Effector memory CD4-positive, alpha-beta T cell (primary cell): ENCODE measurements around the gene KIFC3.
"Not testable (repeated sequence)": the region's sequence is repeated elsewhere in the genome, so short reads cannot be mapped to it uniquely, and the experiment has no call there.

Experiments
- DNase-seq, 3 donors: peaks; one replicate each; pipeline ENCODE4 v3.0.0-alpha.2; 2020
- H3K27ac ChIP-seq: 2 replicates; pipeline ENCODE4 v1.7.0; 2013; ENCODE audit warnings: mild to moderate bottlenecking, low read length, moderate library complexity; ENCODE audit not compliant: insufficient read depth, poor library complexity, severe bottlenecking
- H3K27me3 ChIP-seq: replicated peaks from 2 replicates; pipeline ENCODE4 v1.7.0; 2013; ENCODE audit warnings: mild to moderate bottlenecking, low read length; ENCODE audit not compliant: insufficient read depth, control insufficient read depth, poor library complexity, severe bottlenecking
- H3K36me3 ChIP-seq: 2 replicates; pipeline ENCODE4 v1.7.0; 2013; ENCODE audit warnings: mild to moderate bottlenecking, low read length, moderate library complexity; ENCODE audit not compliant: control insufficient read depth, insufficient read depth
- H3K4me1 ChIP-seq: 2 replicates; pipeline ENCODE4 v1.7.0; 2013; ENCODE audit warnings: low read length, mild to moderate bottlenecking; ENCODE audit not compliant: control insufficient read depth, insufficient read depth, poor library complexity, severe bottlenecking
- H3K4me3 ChIP-seq: 2 replicates; pipeline ENCODE4 v1.7.0; 2013; ENCODE audit warnings: low read length, low read depth, mild to moderate bottlenecking; ENCODE audit not compliant: insufficient read depth, poor library complexity, severe bottlenecking
- H3K9me3 ChIP-seq: 2 replicates; pipeline ENCODE4 v1.7.0; 2013; ENCODE audit warnings: mild to moderate bottlenecking, low read length, moderate library complexity; ENCODE audit not compliant: control insufficient read depth

Gene KIFC3

GRCh38 chr16:57747496-57747895 lies 54.8 kb downstream of the KIFC3 start:
- Histone ChIP-seq H3K27ac (no peak overlapping the region), H3K9me3 (no peaks in the 10 kb centered on the region), H3K4me1 (no peaks in the 10 kb centered on the region), H3K4me3 (no peak overlapping the region), H3K36me3 (peaks cover 17% of the 10 kb centered on the region), H3K27me3 (no peaks in the 10 kb centered on the region)
- DNase-seq: no peak

DNA sequence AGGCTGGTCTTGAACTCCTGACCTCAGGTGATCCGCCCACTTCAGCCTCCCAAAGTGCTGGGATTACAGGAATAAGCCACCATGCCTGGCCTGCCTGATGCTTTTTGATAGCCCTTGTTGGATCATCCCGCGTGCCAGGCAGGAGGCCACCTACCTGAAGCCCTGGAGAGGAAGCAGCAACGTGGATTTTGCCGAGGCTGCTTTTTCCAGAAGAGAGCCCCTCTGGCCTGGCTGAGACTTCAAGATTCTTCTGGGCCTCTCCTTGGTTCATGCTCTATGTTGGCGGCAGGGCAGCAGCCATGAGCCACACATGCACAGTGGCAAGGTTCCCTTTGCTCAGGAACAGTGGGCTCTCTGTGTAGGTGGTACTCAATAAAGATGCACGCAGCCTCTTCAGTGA lies 55.2 kb downstream of the KIFC3 start:
- no peak for DNase-seq
- peaks cover 19% of the 10 kb centered on the region for H3K36me3 ChIP-seq
- H3K4me1 ChIP-seq: no peaks in the 10 kb centered on the region
- no peak overlapping the region for H3K4me3 ChIP-seq
- no peaks in the 10 kb centered on the region for H3K27me3 ChIP-seq
- H3K9me3 ChIP-seq: no peaks in the 10 kb centered on the region
- H3K27ac ChIP-seq: no peak overlapping the region

DNA sequence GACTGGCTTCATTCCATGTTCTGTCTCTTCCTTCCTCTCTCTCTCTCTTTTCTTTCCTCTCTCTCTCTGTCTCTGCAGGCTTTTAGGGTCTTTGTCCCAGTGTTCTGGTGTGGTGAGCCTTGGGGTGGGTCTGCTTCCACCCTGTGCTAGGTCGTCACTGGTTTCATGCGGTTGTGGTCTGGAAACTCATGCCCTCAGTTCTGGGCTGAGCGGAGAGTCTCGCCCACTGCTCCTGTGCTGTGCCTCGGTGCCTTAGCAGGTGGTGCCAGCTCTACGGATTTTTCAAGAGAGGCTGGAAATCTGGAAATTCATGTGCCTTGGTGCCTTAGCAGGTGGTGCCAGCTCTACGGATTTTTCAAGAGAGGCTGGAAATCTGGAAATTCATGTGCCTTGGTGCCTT lies 56.0 kb downstream of the KIFC3 start:
- H3K27me3 ChIP-seq: not testable (repeated sequence)
- peaks cover 12% of the 10 kb centered on the region for H3K36me3 ChIP-seq

GRCh38 chr16:57745768-57746167 lies 56.5 kb downstream of the KIFC3 start:
- H3K4me1 ChIP-seq: no peaks in the 10 kb centered on the region
- peaks cover 12% of the 10 kb centered on the region for H3K36me3 ChIP-seq
- no peak overlapping the region for H3K27ac ChIP-seq
- no peak for DNase-seq
- no peak overlapping the region for H3K4me3 ChIP-seq
- H3K27me3 ChIP-seq: no peaks in the 10 kb centered on the region
- H3K9me3 ChIP-seq: no peaks in the 10 kb centered on the region

More for the DNA sequence above, 56.0 kb downstream of the KIFC3 start:
- H3K27ac ChIP-seq, H3K9me3 ChIP-seq, H3K4me1 ChIP-seq, DNase-seq, H3K4me3 ChIP-seq: not testable (repeated sequence)

- H3K4me1 ChIP-seq: no peaks in the 10 kb centered on the region
- no peaks in the 10 kb centered on the region for H3K27me3 ChIP-seq
- H3K4me3 ChIP-seq: no peak overlapping the region
- no peak for DNase-seq
- no peak overlapping the region for H3K27ac ChIP-seq
- no peaks in the 10 kb centered on the region for H3K9me3 ChIP-seq
- H3K36me3 ChIP-seq: peaks cover 6% of the 10 kb centered on the region
These were observed 57.7 kb downstream of the KIFC3 start for GRCh38 chr16:57744642-57744903.

DNA sequence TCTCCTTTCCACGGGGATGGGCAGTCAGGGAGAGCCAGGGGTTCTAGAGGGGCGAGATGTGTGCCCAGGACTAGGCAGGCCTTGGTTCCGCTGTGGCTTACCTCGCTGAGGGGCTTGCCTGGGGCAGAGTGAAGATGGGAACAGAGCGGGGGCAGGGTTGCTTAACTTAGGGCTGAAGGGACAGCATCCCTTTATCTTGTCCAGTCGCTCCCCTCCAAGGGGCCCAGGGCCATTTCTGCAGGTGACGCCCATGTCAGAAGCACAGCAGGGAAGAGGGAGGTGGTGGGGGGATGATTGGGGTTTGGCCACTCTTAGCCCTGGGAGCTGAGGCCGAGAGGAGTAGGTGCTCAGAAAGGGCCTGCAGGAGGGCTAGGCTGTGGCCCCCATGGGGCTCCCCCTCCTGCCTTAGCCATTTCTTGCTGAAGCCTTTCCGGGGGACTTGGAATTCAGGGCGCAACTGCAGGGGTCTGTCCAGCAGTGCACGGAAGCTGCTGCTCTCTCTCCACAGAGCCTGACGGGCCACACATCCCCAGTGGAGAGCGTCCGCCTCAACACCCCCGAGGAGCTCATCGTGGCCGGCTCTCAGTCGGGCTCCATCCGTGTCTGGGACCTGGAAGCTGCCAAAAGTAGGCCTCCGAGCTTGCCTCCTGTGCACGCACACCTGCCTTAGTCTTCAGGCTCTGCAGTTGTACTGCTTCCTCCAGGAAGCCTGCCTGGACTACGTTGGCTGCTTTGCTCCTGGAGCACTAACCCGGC lies 58.2 kb downstream of the KIFC3 start:
- Histone ChIP-seq H3K27me3 (no peaks in the 10 kb centered on the region), H3K36me3 (peaks cover 4% of the 10 kb centered on the region), H3K4me3 (no peak overlapping the region), H3K4me1 (no peaks in the 10 kb centered on the region), H3K9me3 (no peaks in the 10 kb centered on the region), H3K27ac (no peak overlapping the region)
- no peak for DNase-seq

GRCh38 chr16:57743458-57743857 lies 58.8 kb downstream of the KIFC3 start:
- Histone ChIP-seq H3K27me3 (no peaks in the 10 kb centered on the region), H3K9me3 (no peaks in the 10 kb centered on the region), H3K4me3 (no peak overlapping the region), H3K36me3 (peaks cover 4% of the 10 kb centered on the region), H3K27ac (no peak overlapping the region), H3K4me1 (no peaks in the 10 kb centered on the region)
- DNase-seq: no peak

DNA sequence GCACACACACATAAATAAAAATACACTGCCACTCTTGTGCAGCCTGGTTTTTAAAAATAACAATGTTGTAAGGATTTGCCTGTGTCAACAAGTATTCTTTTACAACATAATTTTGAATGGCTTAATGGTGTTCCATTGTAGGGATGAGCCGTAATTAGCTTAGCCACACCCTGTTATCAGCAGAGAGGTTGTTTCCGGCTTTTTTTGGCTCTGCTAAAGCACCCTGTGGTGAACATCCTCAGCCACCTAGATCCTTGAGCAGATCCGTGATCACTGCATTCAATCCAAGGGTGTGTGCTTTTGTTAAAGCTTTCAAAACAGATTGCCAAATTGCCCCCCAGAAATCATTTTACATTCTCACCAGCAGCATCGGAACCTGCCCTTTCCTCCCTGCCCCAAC lies 59.7 kb downstream of the KIFC3 start:
- DNase-seq: no peak
- Histone ChIP-seq H3K4me1 (no peaks in the 10 kb centered on the region), H3K4me3 (no peak overlapping the region), H3K27me3 (no peaks in the 10 kb centered on the region), H3K9me3 (no peaks in the 10 kb centered on the region), H3K27ac (no peak overlapping the region), H3K36me3 (peaks cover 4% of the 10 kb centered on the region)

DNA sequence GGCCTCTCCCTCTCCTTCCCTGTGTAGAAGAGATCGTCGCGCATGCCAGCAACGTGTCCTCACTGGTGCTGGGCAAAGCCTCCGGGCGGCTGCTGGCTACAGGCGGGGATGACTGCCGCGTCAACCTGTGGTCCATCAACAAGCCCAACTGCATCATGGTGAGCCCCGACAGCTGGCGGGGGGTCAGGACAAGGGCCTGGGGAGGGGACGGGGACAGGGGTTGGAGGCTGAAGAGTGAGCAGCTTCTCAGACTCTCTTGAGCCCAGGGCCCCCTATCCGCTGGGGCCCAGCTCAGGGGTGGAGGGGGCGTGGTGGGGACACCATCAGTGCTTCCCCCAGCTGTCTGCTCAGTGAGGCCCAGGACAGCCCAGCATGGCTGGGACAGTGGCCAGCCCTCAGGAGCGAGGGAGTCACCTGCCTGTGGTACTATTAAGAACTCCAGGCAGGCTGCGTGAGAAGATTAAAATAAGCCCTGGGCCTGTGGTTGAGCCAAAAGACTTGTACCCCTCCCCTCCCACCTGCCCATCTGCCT lies 60.6 kb downstream of the KIFC3 start:
- no peak for DNase-seq
- H3K9me3 ChIP-seq: no peaks in the 10 kb centered on the region
- no peak overlapping the region for H3K4me3 ChIP-seq
- peaks cover 4% of the 10 kb centered on the region for H3K36me3 ChIP-seq
- no peaks in the 10 kb centered on the region for H3K27me3 ChIP-seq
- H3K27ac ChIP-seq: no peak overlapping the region
- peaks cover 4% of the 10 kb centered on the region for H3K4me1 ChIP-seq

DNA sequence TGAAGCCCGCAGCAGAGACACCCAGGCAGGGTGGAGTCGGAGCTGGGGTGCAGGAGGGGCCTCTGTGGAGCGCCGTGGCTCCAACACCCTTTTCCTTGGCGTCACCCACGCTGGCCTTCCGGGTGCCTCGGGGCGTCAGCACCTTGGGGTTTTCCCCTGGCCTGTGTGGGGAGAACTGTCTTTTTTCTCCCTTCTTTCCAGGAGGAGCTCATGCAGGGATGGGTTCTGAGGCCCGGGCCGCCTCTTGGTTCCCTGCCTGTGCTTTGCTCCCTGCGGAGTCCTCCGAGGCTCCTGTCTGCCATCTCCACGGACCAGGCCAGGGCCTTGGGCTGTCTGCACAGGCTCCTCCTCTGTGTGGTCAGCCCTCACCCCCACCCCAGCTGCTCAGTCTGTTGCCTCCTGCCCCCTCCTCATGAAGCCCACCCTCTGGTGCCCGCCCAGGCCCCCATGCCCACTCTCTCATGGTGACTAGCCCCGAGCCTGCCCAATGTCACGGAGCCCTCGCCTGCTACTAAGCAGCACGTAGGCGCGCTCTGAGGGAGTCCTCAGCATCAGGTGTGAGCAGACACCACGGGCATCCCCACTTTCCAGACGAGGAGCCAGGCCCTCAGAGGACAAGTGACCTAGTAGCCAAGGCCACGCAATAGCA lies 61.7 kb downstream of the KIFC3 start:
- H3K36me3 ChIP-seq: peaks cover 4% of the 10 kb centered on the region

More for the DNA sequence above, 61.7 kb downstream of the KIFC3 start:
- H3K4me1 ChIP-seq: peaks cover 10% of the 10 kb centered on the region
- no peak overlapping the region for H3K27ac ChIP-seq
- H3K9me3 ChIP-seq: no peaks in the 10 kb centered on the region
- DNase-seq: no peak
- no peaks in the 10 kb centered on the region for H3K27me3 ChIP-seq
- H3K4me3 ChIP-seq: no peak overlapping the region
